AG04450 (cell line): ENCODE measurements around the gene SLC35E2B. TPM values are rescaled to one million over a fixed set of nuclear protein-coding genes. Genes with fewer than 3 reads are reported as not detected.
"Not testable (repeated sequence)": the region's sequence is repeated elsewhere in the genome, so short reads cannot be mapped to it uniquely, and the experiment has no call there.

ENCODE experiments used
- CTCF ChIA-PET: fragments of 300-600, 350-600 bp; formaldehyde crosslinking; extraction: SDS; loops from one replicate; lab custom pipeline; 2022; ENCODE audit warnings: antibody characterized with exemption, inconsistent platforms; lab: Charles Lee
- POLR2A ChIA-PET: fragments of 350-600 bp; formaldehyde crosslinking; extraction: SDS; loops from one replicate; lab custom pipeline; 2021; ENCODE audit warnings: antibody characterized with exemption, inconsistent platforms; lab: Yijun Ruan, JAX
- DNase-seq: peaks from one replicate; pipeline ENCODE4 v3.0.0-alpha.2; 2011; ENCODE audit warnings: low read depth, low spot score
- H3K27ac ChIP-seq: one replicate; pipeline ENCODE4 v1.5.1; 2012; ENCODE audit warnings: low read depth, low read length, control low read depth
- H3K27me3 ChIP-seq: one replicate; pipeline ENCODE4 v1.6.0; 2012; ENCODE audit warnings: low read length; ENCODE audit not compliant: control insufficient read depth, insufficient read depth
- H3K4me3 ChIP-seq: 2 replicates; pipeline ENCODE4 v1.5.1; 2011; ENCODE audit warnings: mild to moderate bottlenecking, low read depth, low read length, control low read depth
- H3K9me3 ChIP-seq: 2 replicates; pipeline ENCODE4 v1.5.1; 2012; ENCODE audit warnings: low read length; ENCODE audit not compliant: control insufficient read depth, insufficient read depth
- CTCF ChIP-seq: IDR thresholded peaks from 2 replicates; pipeline ENCODE4 v1.5.1; 2011; ENCODE audit warnings: low read depth, low read length, control low read depth, inconsistent platforms
- polyA plus RNA-seq: library from polyadenylated mRNA; depleted of rRNA; stranded (reverse); fragments of >200 nt; gene quantifications from 2 replicates; pipeline ENCODE4 v1.2.3, GENCODE V29; 2011

Gene SLC35E2B
- polyA plus RNA-seq, 1 experiment = 30.5 TPM

- Histone ChIP-seq H3K9me3 (no peaks in the 10 kb centered on the region; the same call in 1 of the 2 replicates), H3K27me3 (no peaks in the 10 kb centered on the region), H3K27ac (no peak overlapping the region), H3K4me3 (no peak overlapping the region)
- no peak for DNase-seq
- POLR2A ChIA-PET = interaction anchor here (0.5 kb wide), 1 partner anchor 11 kb away, joined by 3 read pairs; no protein-coding TSS in a partner anchor
- TF ChIP-seq CTCF = no peak
- CTCF ChIA-PET = interaction anchor here (0.7 kb wide), 1 partner anchor 646 kb away, joined by 3 read pairs; no protein-coding TSS in a partner anchor
These were observed 12.3 kb downstream of the SLC35E2B start for GRCh38 chr1:1680031-1680911.

- no peaks in the 10 kb centered on the region; the same call in 1 of the 2 replicates for H3K9me3 ChIP-seq
- ChIA-PET POLR2A (no interaction called here), CTCF (interaction anchor here (1.4 kb wide), 1 partner anchor 13 kb away, joined by 5 read pairs; no protein-coding TSS in a partner anchor)
- H3K27me3 ChIP-seq = no peaks in the 10 kb centered on the region
- H3K4me3 ChIP-seq = no peak overlapping the region
- peak; percentile 28 for TF ChIP-seq CTCF
- H3K27ac ChIP-seq = no peak overlapping the region
- DNase-seq = no peak
These were observed 13.8 kb downstream of the SLC35E2B start for GRCh38 chr1:1678581-1679380.

- ChIA-PET CTCF (interaction anchor here (1.4 kb wide), 1 partner anchor 12 kb away, joined by 5 read pairs; no protein-coding TSS in a partner anchor), POLR2A (no interaction called here)
- Histone ChIP-seq H3K27ac (no peak overlapping the region), H3K4me3 (no peak overlapping the region), H3K27me3 (no peaks in the 10 kb centered on the region), H3K9me3 (no peaks in the 10 kb centered on the region)
- DNase-seq = no peak
- TF ChIP-seq CTCF = no peak
These were observed 14.6 kb downstream of the SLC35E2B start for GRCh38 chr1:1677718-1678580.

GRCh38 chr1:1676087-1676486 lies 16.5 kb downstream of the SLC35E2B start:
- POLR2A ChIA-PET, CTCF ChIA-PET: not testable (repeated sequence)

GRCh38 chr1:1675218-1675617 lies 17.4 kb downstream of the SLC35E2B start:
- H3K4me3 ChIP-seq, CTCF ChIA-PET: not testable (repeated sequence)

More at GRCh38 chr1:1676087-1676486, 16.5 kb downstream of the SLC35E2B start:
- DNase-seq, H3K9me3 ChIP-seq, H3K4me3 ChIP-seq, H3K27me3 ChIP-seq, H3K27ac ChIP-seq: not testable (repeated sequence)

GRCh38 chr1:1674806-1675205 lies 17.8 kb downstream of the SLC35E2B start:
- DNase-seq, H3K9me3 ChIP-seq, H3K27ac ChIP-seq, H3K4me3 ChIP-seq, CTCF ChIA-PET, POLR2A ChIA-PET, H3K27me3 ChIP-seq: not testable (repeated sequence)

More at GRCh38 chr1:1675218-1675617, 17.4 kb downstream of the SLC35E2B start:
- POLR2A ChIA-PET, H3K27me3 ChIP-seq, H3K9me3 ChIP-seq, DNase-seq, H3K27ac ChIP-seq: not testable (repeated sequence)
